IMR-90 (cell line): ENCODE measurements around the gene ANKRD18B. TPM values are rescaled to one million over a fixed set of nuclear protein-coding genes. Genes with fewer than 3 reads are reported as not detected.
"Not testable (repeated sequence)": the region's sequence is repeated elsewhere in the genome, so short reads cannot be mapped to it uniquely, and the experiment has no call there.

ENCODE experiments used
- ATAC-seq: fragments of 200-7000 bp; cut with Tn5 transposase; 2 replicates; pipeline ENCODE4 v1.9.1; 2020; ENCODE audit warnings: low read depth, mild to moderate bottlenecking, moderate library complexity
- BruUV-seq: library from RNA; stranded (reverse); fragments of 400-500 nt; replicated peaks from 2 replicates; lab custom pipeline; 2021; lab: Mats Ljungman, UMichigan
- CTCF ChIA-PET: fragments of 300-600 bp; formaldehyde crosslinking; extraction: SDS; loops from one replicate; lab custom pipeline; 2021; ENCODE audit warnings: antibody characterized with exemption; lab: Yijun Ruan, JAX
- POLR2A ChIA-PET: fragments of 300-600 bp; sonication (Branson Sonifier 250); formaldehyde crosslinking; loops from one replicate; lab custom pipeline; 2022; ENCODE audit warnings: antibody characterized with exemption; ENCODE audit not compliant: unreplicated experiment; lab: Charles Lee
- DNase-seq: peaks from one replicate; pipeline ENCODE4 v3.0.0; 2013
- H2AFZ ChIP-seq: replicated peaks from 2 replicates; pipeline ENCODE3; 2013; ENCODE audit warnings: low read length, mild to moderate bottlenecking; ENCODE audit not compliant: poor library complexity
- H2AK5ac ChIP-seq: 2 replicates; pipeline ENCODE4 v1.6.1; 2013; ENCODE audit warnings: low read depth, low read length, inconsistent platforms
- H2AK9ac ChIP-seq: replicated peaks from 2 replicates; pipeline ENCODE3; 2013; ENCODE audit warnings: mild to moderate bottlenecking, low read depth, low read length, moderate library complexity; ENCODE audit not compliant: poor library complexity
- H2BK120ac ChIP-seq: 2 replicates; pipeline ENCODE4 v1.6.1; 2013; ENCODE audit warnings: low read depth, low read length, inconsistent platforms
- H2BK15ac ChIP-seq: 3 replicates; pipeline ENCODE4 v1.6.1; 2013; ENCODE audit warnings: low read depth, low read length, inconsistent platforms
- H2BK20ac ChIP-seq: 2 replicates; pipeline ENCODE4 v1.6.1; 2013; ENCODE audit warnings: low read depth, mild to moderate bottlenecking, inconsistent platforms, low read length, moderate library complexity
- H2BK5ac ChIP-seq: 2 replicates; pipeline ENCODE4 v1.6.1; 2013; ENCODE audit warnings: mild to moderate bottlenecking, low read depth, low read length, inconsistent platforms; ENCODE audit not compliant: poor library complexity, severe bottlenecking
- H3K14ac ChIP-seq: replicated peaks from 2 replicates; pipeline ENCODE4 v1.6.1; 2013; ENCODE audit warnings: low read depth, low read length, inconsistent platforms
- H3K18ac ChIP-seq: 2 replicates; pipeline ENCODE4 v1.6.1; 2013; ENCODE audit warnings: low read depth, low read length, control low read depth
- H3K23ac ChIP-seq: 2 replicates; pipeline ENCODE4 v1.6.1; 2013; ENCODE audit warnings: low read depth, low read length, inconsistent platforms
- H3K27ac ChIP-seq: 2 replicates; pipeline ENCODE4 v1.5.1; 2013; ENCODE audit warnings: mild to moderate bottlenecking, control low read depth, low read length; ENCODE audit not compliant: insufficient read depth
- H3K27me3 ChIP-seq: 2 replicates; pipeline ENCODE4 v1.6.1; 2013; ENCODE audit warnings: low read length; ENCODE audit not compliant: control insufficient read depth, insufficient read depth
- H3K36me3 ChIP-seq: 2 replicates; pipeline ENCODE4 v1.6.1; 2013; ENCODE audit warnings: low read length, mixed read lengths; ENCODE audit not compliant: control insufficient read depth, insufficient read depth
- H3K4ac ChIP-seq: 2 replicates; pipeline ENCODE4 v1.6.1; 2013; ENCODE audit warnings: low read depth, low read length, inconsistent platforms
- H3K4me1 ChIP-seq: 2 replicates; pipeline ENCODE4 v1.6.1; 2013; ENCODE audit warnings: low read length, mixed read lengths; ENCODE audit not compliant: control insufficient read depth, insufficient read depth
- H3K4me2 ChIP-seq: 2 replicates; pipeline ENCODE4 v1.6.1; 2013; ENCODE audit warnings: low read depth, mild to moderate bottlenecking, control low read depth, low read length, moderate library complexity
- H3K4me3 ChIP-seq: 2 replicates; pipeline ENCODE4 v1.5.1; 2013; ENCODE audit warnings: low read depth, mild to moderate bottlenecking, control low read depth, low read length, moderate library complexity; ENCODE audit not compliant: insufficient read depth
- H3K56ac ChIP-seq: 2 replicates; pipeline ENCODE4 v1.6.1; 2013; ENCODE audit warnings: low read length, inconsistent platforms; ENCODE audit not compliant: insufficient read depth; ENCODE audit errors: extremely low read depth
- H3K79me1 ChIP-seq, 2 experiments: 2 replicates each; pipeline ENCODE4 v1.6.1; 2013; ENCODE audit warnings: low read length in 2 of 2, inconsistent platforms in 1 of 2, low read depth in 1 of 2
- H3K9ac ChIP-seq: 2 replicates; pipeline ENCODE4 v1.6.1; 2013; ENCODE audit warnings: low read depth, low read length, control low read depth
- H3K9me1 ChIP-seq: 2 replicates; pipeline ENCODE4 v1.6.1; 2013; ENCODE audit warnings: low read length, inconsistent platforms; ENCODE audit not compliant: insufficient read depth
- H3K9me3 ChIP-seq: 2 replicates; pipeline ENCODE4 v1.6.1; 2013; ENCODE audit warnings: low read length; ENCODE audit not compliant: control insufficient read depth, insufficient read depth
- H4K20me1 ChIP-seq: 2 replicates; pipeline ENCODE4 v1.6.1; 2013; ENCODE audit warnings: low read length, inconsistent platforms; ENCODE audit not compliant: insufficient read depth
- H4K5ac ChIP-seq: 2 replicates; pipeline ENCODE4 v1.6.1; 2013; ENCODE audit warnings: mild to moderate bottlenecking, low read depth, low read length, control low read depth
- H4K8ac ChIP-seq, 2 experiments: 2 replicates each; pipeline ENCODE4 v1.6.1; 2013; ENCODE audit warnings: low read depth in 2 of 2, low read length in 2 of 2, control low read depth in 1 of 2, inconsistent platforms in 1 of 2
- H4K91ac ChIP-seq: 2 replicates; pipeline ENCODE4 v1.6.1; 2013; ENCODE audit warnings: low read depth, low read length, inconsistent platforms; ENCODE audit not compliant: insufficient read depth
- CEBPB ChIP-seq: IDR thresholded peaks from 2 replicates; pipeline ENCODE4 v1.6.1; 2012; ENCODE audit warnings: low read depth, low read length, improper control_type of control experiment
- WGBS, 2 experiments: methylation state at CpG; one replicate each; pipeline versions ENCODE4 v1.1.5 to v1.1.7; 2013; ENCODE audit warnings: missing lambda C conversion rate in 2 of 2; ENCODE audit not compliant: insufficient read length in 1 of 2; ENCODE audit errors: extremely low coverage in 2 of 2; 5-methylcytosine and 5-hydroxymethylcytosine counted together
- dilution Hi-C: fragments of 300-500 bp; cut with HindIII; formaldehyde crosslinking; loops from one replicate; pipeline ENCODE4 v1.14.3; 2018; ENCODE audit warnings: low sequenced_read_pairs; ENCODE audit not compliant: unreplicated experiment
- in situ Hi-C: fragments of 300-500 bp; cut with MboI; formaldehyde crosslinking; loops from 3 replicates; pipeline ENCODE4 v1.14.3; 2019; ENCODE audit warnings: low sequenced_read_pairs, inconsistent platforms, mixed read lengths
- intact Hi-C: fragments of 100-400 bp; cut with micrococcal nuclease; formaldehyde crosslinking; loops from 2 replicates; pipeline ENCODE4 v1.10.0; 2022
- polyA plus RNA-seq, 3 experiments: library from polyadenylated mRNA; depleted of rRNA; stranded (reverse); fragments of >200 nt; gene quantifications; 2 replicates each; pipeline ENCODE4 v1.2.3, GENCODE V29; 2012; ENCODE audit warnings: low replicate concordance in 1 of 3
- total RNA-seq: library from RNA; depleted of rRNA; stranded (reverse); fragments of >200 nt; gene quantifications from 2 replicates; pipeline ENCODE4 v1.2.3, GENCODE V29; 2012

Gene ANKRD18B
- total and polyA plus RNA-seq, 2 of the 4 experiments (the other 2 are of a cell fraction), result 7.1 to 13.4 TPM

DNA sequence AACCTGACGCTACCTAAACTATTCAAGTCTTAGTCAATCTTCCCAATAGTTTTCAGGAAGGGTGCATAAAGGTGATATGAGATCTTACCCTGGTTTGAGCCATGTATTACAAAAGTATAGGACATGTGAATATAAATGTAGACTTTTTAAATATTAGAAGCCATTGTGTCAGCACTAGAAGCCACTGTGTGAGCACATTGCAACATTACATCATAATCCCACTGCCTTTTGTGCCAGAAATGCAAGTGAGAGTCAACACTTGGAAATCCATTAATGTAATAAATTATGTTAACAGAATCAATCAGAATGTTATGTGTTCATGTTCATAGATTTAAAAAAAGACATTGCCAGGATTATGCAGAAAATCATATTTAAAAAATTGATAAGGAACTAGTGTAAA lies 7.7 kb upstream of the ANKRD18B start:
- TF ChIP-seq CEBPB, result 0 out of 2 replicates have a peak, but pooled peaks have one; percentile 9
- H3K56ac ChIP-seq, H3K9me3 ChIP-seq, H4K5ac ChIP-seq, H4K91ac ChIP-seq, H2AK5ac ChIP-seq, BruUV-seq, in situ Hi-C loops, H3K18ac ChIP-seq, H3K23ac ChIP-seq, H2AFZ ChIP-seq, H2AK9ac ChIP-seq, dilution Hi-C loops, POLR2A ChIA-PET, H3K4ac ChIP-seq, DNase-seq, H4K8ac ChIP-seq, H3K4me1 ChIP-seq, H3K4me3 ChIP-seq, H2BK120ac ChIP-seq, H3K9ac ChIP-seq, H2BK15ac ChIP-seq, H3K27ac ChIP-seq, H3K9me1 ChIP-seq, H4K20me1 ChIP-seq, H3K14ac ChIP-seq, H3K4me2 ChIP-seq, H3K27me3 ChIP-seq, CTCF ChIA-PET, ATAC-seq, H2BK20ac ChIP-seq, H3K36me3 ChIP-seq, H2BK5ac ChIP-seq: not testable (repeated sequence)
- peaks cover 3 to 11% of the 10 kb centered on the region in 2 experiments for H3K79me1 ChIP-seq
- intact Hi-C loops, result loop anchor here (5.0 kb wide), 2 partner anchors 44 to 229 kb away; partner anchors contain the start of gene NOL6
- WGBS, 2 experiments, result no CpG with 5 or more reads among the region's 1 CpG
